Ovary (tissue), 9 donors: Measurements from ENCODE around the gene RSRC1. TPM values are rescaled to one million over a fixed set of nuclear protein-coding genes. Genes with fewer than 3 reads are reported as not detected.
A peak's percentile ranks its signal among the peaks of the same experiment; 100 is the strongest.
"Not testable (repeated sequence)": the region's sequence is repeated elsewhere in the genome, so short reads cannot be mapped to it uniquely, and the experiment has no call there.

Source experiments
- DNase-seq, 5 donors: peaks; one replicate each; pipeline ENCODE4 v3.0.0-alpha.2; 2019 to 2020
- H3K27ac ChIP-seq, 2 donors: fragments of 200-600 bp; one replicate each; pipeline versions ENCODE4 v1.5.1 to v1.8.0; 2019 to 2022
- H3K27me3 ChIP-seq: fragments of 200-600 bp; one replicate; pipeline ENCODE4 v1.8.0; 2022
- H3K36me3 ChIP-seq: fragments of 200-600 bp; sonication (generic); one replicate; pipeline ENCODE4 v1.5.1; 2019
- H3K4me1 ChIP-seq: one replicate; pipeline ENCODE4 v1.8.1; 2013; ENCODE audit warnings: mild to moderate bottlenecking, moderate library complexity; ENCODE audit not compliant: insufficient read depth
- H3K4me3 ChIP-seq: fragments of 200-600 bp; sonication (generic); one replicate; pipeline ENCODE4 v1.5.1; 2017
- H3K9me3 ChIP-seq, 2 donors: fragments of 200-600 bp in 1 of 2; sonication (generic) in 1 of 2; one replicate each; pipeline versions ENCODE4 v1.5.1 to v1.8.1; 2013 to 2019; ENCODE audit warnings: mild to moderate bottlenecking in 1 of 2, moderate library complexity in 1 of 2
- EP300 ChIP-seq: sonication (generic); formaldehyde crosslinking; IDR thresholded peaks from one replicate; pipeline ENCODE4 v1.6.1; 2017; ENCODE audit warnings: antibody characterized with exemption
- POLR2A ChIP-seq: fragments of 450-650 bp; IDR thresholded peaks from one replicate; pipeline ENCODE4 v1.6.1; 2017; ENCODE audit warnings: antibody characterized with exemption, mild to moderate bottlenecking, moderate library complexity
- WGBS, 3 donors: extraction: QIAGEN DNeasy Blood & Tissue Kit in 1 of 3; methylation state at CpG; one replicate each; pipeline versions ENCODE4 v1.1.5 to v1.1.7; 2013 to 2017; 5-methylcytosine and 5-hydroxymethylcytosine counted together
- intact Hi-C, 4 donors: fragments of 100-400 bp; cut with DNase I; formaldehyde crosslinking; loops; one replicate each; pipeline versions ENCODE4 v1.11.0 to v1.15.1; 2022 to 2023
- polyA plus RNA-seq, 2 donors: library from polyadenylated mRNA; stranded (reverse); fragments of 200-250 nt in 1 of 2; fragments of 350-450 nt in 1 of 2; fragmentation: Illumina TruSeq in 1 of 2; extraction: RNeasy Lipid Tissue Mini Kit (QIAGEN cat#74804) in 1 of 2; gene quantifications; one replicate each; pipeline ENCODE4 v1.2.3, GENCODE V29; 2013 to 2014
- total RNA-seq, 7 donors: library from RNA; depleted of rRNA in 2 of 7; stranded (reverse); fragments of >200 nt in 2 of 7; fragmentation: NEBNext Ultra II Directional in 3 of 7; extraction: Animal tissue kit (Norgen Biotek cat#: 25700) in 3 of 7; gene quantifications; one replicate each; pipeline versions ENCODE4 v1.1.0 to v1.2.4, GENCODE V29; 2016 to 2023
- TF ChIP-seq, protein P1 (sequence below), 3 donors: fragments of 450-650 bp in 2 of 3; fragments of 200-600 bp in 1 of 3; IDR thresholded peaks; one replicate each; pipeline versions ENCODE4 v1.5.1 to v1.8.0; 2016 to 2022; ENCODE audit warnings: antibody characterized with exemption in 3 of 3, mild to moderate bottlenecking in 1 of 3
- donor health status: DM: no; HTN: no; CAD: no; lungs with moderate emphysema.
- donor health status: DM: no; HTN: no; CAD: no.
- donor health status: Bipolar disorder and iron deficiency.
- donor health status: DM: yes; HTN: yes; CAD: no.
- donor health status: DM: no; HTN: no; CAD: no.
- donor health status: DM: yes; HTN: yes; CAD: no.

Gene RSRC1
- total and polyA plus RNA-seq, 9 donors: 13.4 to 45.1 (median 31.8) TPM

DNA sequence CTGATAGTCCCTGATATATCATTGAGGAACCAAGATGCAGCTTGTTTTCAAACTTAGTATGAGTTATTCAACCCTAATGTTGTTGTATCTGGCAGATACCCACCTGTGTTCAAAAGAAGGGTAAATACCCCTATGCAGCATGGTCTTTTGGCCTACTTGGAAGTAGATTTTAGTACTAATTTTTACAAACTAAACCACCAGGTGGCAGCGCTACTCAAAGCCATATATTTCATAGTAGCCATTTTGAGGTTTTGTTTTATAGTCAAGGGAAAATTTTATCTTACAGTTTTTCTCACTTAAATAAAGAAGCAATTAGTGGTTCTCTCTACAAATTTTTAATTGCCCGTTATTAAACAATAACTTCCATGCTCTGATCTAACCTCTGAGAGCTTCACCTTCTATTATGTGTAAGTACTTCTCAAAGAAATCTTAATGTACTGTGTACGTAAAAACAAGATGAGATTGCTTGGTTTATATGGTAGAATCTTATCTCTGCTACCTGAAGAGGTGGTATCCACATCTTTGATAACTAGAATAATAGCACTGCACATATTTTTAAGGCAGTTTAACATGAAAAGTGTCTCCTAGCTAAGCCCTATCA, 429.6 kb downstream of the RSRC1 start:
- WGBS, 3 donors: 76 to 81% (median 81%) methylated on average over 3 of the region's 3 CpGs
- Histone ChIP-seq H3K27ac (no peak overlapping the region), H3K4me1 (no peaks in the 10 kb centered on the region), H3K4me3 (no peak overlapping the region), H3K27me3 (no peaks in the 10 kb centered on the region), H3K9me3 (no peaks in the 10 kb centered on the region), H3K36me3 (no peaks in the 10 kb centered on the region)
- TF ChIP-seq POLR2A: no peak
- no peak for TF ChIP-seq EP300
- TF ChIP-seq, protein P1, sequence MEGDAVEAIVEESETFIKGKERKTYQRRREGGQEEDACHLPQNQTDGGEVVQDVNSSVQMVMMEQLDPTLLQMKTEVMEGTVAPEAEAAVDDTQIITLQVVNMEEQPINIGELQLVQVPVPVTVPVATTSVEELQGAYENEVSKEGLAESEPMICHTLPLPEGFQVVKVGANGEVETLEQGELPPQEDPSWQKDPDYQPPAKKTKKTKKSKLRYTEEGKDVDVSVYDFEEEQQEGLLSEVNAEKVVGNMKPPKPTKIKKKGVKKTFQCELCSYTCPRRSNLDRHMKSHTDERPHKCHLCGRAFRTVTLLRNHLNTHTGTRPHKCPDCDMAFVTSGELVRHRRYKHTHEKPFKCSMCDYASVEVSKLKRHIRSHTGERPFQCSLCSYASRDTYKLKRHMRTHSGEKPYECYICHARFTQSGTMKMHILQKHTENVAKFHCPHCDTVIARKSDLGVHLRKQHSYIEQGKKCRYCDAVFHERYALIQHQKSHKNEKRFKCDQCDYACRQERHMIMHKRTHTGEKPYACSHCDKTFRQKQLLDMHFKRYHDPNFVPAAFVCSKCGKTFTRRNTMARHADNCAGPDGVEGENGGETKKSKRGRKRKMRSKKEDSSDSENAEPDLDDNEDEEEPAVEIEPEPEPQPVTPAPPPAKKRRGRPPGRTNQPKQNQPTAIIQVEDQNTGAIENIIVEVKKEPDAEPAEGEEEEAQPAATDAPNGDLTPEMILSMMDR (IDR thresholded peaks at IDR 0.05): no peak
- DNase-seq: peak in 3 of 5 donors; percentile 20 to 36 (median 21)
- intact Hi-C loops: no loop called here

- Histone ChIP-seq H3K4me1 (no peaks in the 10 kb centered on the region), H3K36me3 (no peaks in the 10 kb centered on the region), H3K9me3 (no peaks in the 10 kb centered on the region), H3K4me3 (no peak overlapping the region), H3K27ac (no peak overlapping the region), H3K27me3 (no peaks in the 10 kb centered on the region)
- intact Hi-C loops: no loop called here
- no peak for DNase-seq
- TF ChIP-seq, protein P1 (IDR thresholded peaks at IDR 0.05): no peak
- TF ChIP-seq EP300 (no peak), POLR2A (no peak)
- 97 to 100% (median 100%) methylated on average over 1 of the region's 1 CpG for WGBS, 3 donors
Measured at GRCh38 chr3:158540066-158540465, 430.2 kb downstream of the RSRC1 start.

DNA sequence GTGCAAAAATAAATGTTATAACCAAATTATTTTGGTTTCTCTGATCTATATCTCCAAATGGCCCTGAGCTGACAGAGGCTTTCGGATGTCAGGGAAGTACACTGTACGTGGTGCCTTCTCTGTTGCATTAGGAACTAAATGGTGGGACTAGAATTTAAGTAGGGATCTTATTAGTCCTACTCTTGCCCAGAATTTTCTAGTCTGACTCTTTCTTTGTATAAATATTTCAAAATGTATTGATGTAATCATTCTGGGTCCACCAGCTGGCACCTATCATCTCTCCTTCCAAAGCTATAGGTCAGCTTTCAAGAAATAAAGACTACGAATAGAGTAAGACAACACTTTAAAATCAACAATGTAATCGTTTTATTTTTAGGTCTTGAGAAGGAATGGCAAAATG, 438.8 kb downstream of the RSRC1 start:
- H3K4me3 ChIP-seq: no peak overlapping the region
- H3K9me3 ChIP-seq: no peaks in the 10 kb centered on the region
- H3K27ac ChIP-seq: no peak overlapping the region
- no peak for DNase-seq
- intact Hi-C loops: no loop called here
- WGBS, 3 donors: 34 to 48% (median 37%) methylated on average over 4 of the region's 4 CpGs
- H3K4me1 ChIP-seq: no peaks in the 10 kb centered on the region
- TF ChIP-seq, protein P1 (IDR thresholded peaks at IDR 0.05): no peak
- TF ChIP-seq POLR2A (no peak), EP300 (no peak)
- no peaks in the 10 kb centered on the region for H3K36me3 ChIP-seq
- no peaks in the 10 kb centered on the region for H3K27me3 ChIP-seq

GRCh38 chr3:158549938-158550337, 440.0 kb downstream of the RSRC1 start:
- H3K9me3 ChIP-seq, H3K27me3 ChIP-seq, H3K4me1 ChIP-seq, H3K27ac ChIP-seq, DNase-seq, H3K4me3 ChIP-seq, intact Hi-C loops, H3K36me3 ChIP-seq: not testable (repeated sequence)
- WGBS, 3 donors: 97 to 99% (median 98%) methylated on average over 9 of the region's 9 CpGs

DNA sequence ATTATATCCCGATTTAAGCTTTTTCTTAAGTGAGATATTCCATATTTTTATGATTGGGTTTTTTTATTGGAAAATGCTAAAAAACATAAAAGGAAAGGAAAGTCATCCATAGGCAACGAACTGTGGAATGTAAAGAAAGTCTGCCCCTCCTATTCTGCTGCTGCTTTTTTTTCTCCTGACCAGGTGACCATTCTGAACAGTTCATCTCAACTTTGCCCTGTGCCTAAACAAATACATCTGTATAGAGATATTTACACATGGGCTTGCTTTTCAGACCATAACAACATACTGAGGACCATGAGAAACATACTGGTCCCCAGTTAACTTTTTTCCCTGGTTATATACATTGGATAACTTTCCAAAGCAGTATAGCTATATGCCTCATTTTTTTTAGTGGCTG, 442.2 kb downstream of the RSRC1 start:
- TF ChIP-seq EP300: no peak
- TF ChIP-seq POLR2A: no peak
- TF ChIP-seq, protein P1 (IDR thresholded peaks at IDR 0.05): no peak
- Histone ChIP-seq H3K27me3 (no peaks in the 10 kb centered on the region), H3K4me1 (no peaks in the 10 kb centered on the region), H3K36me3 (no peaks in the 10 kb centered on the region), H3K4me3 (no peak overlapping the region), H3K27ac (no peak overlapping the region), H3K9me3 (no peaks in the 10 kb centered on the region)
- intact Hi-C loops: no loop called here
- 81 to 84% (median 83%) methylated on average over 2 of the region's 2 CpGs for WGBS, 3 donors
- no peak for DNase-seq
